HUES6 (cell line): Measurements from ENCODE around the gene SELENBP1.
"Not testable (repeated sequence)": the region's sequence is repeated elsewhere in the genome, so short reads cannot be mapped to it uniquely, and the experiment has no call there.

ENCODE experiments used
- H3K27ac ChIP-seq: 2 replicates; pipeline ENCODE4 v1.7.0; 2013; ENCODE audit warnings: low read depth, mild to moderate bottlenecking, low read length, inconsistent platforms
- H3K27me3 ChIP-seq: 2 replicates; pipeline ENCODE4 v1.6.1; 2013; ENCODE audit warnings: low read length; ENCODE audit not compliant: control insufficient read depth, insufficient read depth
- H3K36me3 ChIP-seq: 2 replicates; pipeline ENCODE4 v1.6.1; 2013; ENCODE audit warnings: low read length; ENCODE audit not compliant: control insufficient read depth, insufficient read depth
- H3K4me1 ChIP-seq: 2 replicates; pipeline ENCODE4 v1.6.1; 2013; ENCODE audit warnings: low read length; ENCODE audit not compliant: control insufficient read depth, insufficient read depth
- H3K4me3 ChIP-seq: 2 replicates; pipeline ENCODE4 v1.5.1; 2013; ENCODE audit warnings: low read depth, low read length
- H3K9ac ChIP-seq: one replicate; pipeline ENCODE4 v1.6.1; 2013; ENCODE audit warnings: mild to moderate bottlenecking, low read length
- H3K9me3 ChIP-seq: 2 replicates; pipeline ENCODE4 v1.6.1; 2013; ENCODE audit warnings: low read depth, low read length; ENCODE audit not compliant: control insufficient read depth, insufficient read depth

SELENBP1 gene

GRCh38 chr1:151356696-151357095, 15.8 kb downstream of the SELENBP1 start:
- Histone ChIP-seq H3K36me3 (no peaks in the 10 kb centered on the region), H3K9me3 (peaks cover 12% of the 10 kb centered on the region), H3K9ac (no peak overlapping the region), H3K4me1 (no peaks in the 10 kb centered on the region), H3K4me3 (no peak overlapping the region), H3K27me3 (no peaks in the 10 kb centered on the region), H3K27ac (no peak overlapping the region)

GRCh38 chr1:151352021-151352718, 20.3 kb downstream of the SELENBP1 start:
- H3K9ac ChIP-seq = no peak overlapping the region
- no peak overlapping the region for H3K4me3 ChIP-seq
- peaks cover 8% of the 10 kb centered on the region for H3K4me1 ChIP-seq
- no peak overlapping the region for H3K27ac ChIP-seq
- H3K27me3 ChIP-seq = no peaks in the 10 kb centered on the region
- peaks cover 14% of the 10 kb centered on the region for H3K9me3 ChIP-seq
- no peaks in the 10 kb centered on the region for H3K36me3 ChIP-seq

- not testable (repeated sequence) for H3K27me3 ChIP-seq, H3K4me3 ChIP-seq, H3K36me3 ChIP-seq, H3K27ac ChIP-seq, H3K9ac ChIP-seq
- Histone ChIP-seq H3K4me1 (peaks cover 15% of the 10 kb centered on the region), H3K9me3 (peaks cover 14% of the 10 kb centered on the region)
Observed at GRCh38 chr1:151350323-151350722, 22.2 kb downstream of the SELENBP1 start.

GRCh38 chr1:151347523-151348246, 24.8 kb downstream of the SELENBP1 start:
- Histone ChIP-seq H3K27ac (peak overlapping the region; percentile 12; the same call in 1 of the 2 replicates), H3K36me3 (peaks cover 30% of the 10 kb centered on the region), H3K9me3 (peaks cover 14% of the 10 kb centered on the region), H3K4me1 (peaks cover 15% of the 10 kb centered on the region), H3K4me3 (peak overlapping the region; percentile 80), H3K27me3 (no peaks in the 10 kb centered on the region), H3K9ac (peak overlapping the region; percentile 29)

- Histone ChIP-seq H3K36me3 (peaks cover 37% of the 10 kb centered on the region), H3K27ac (peak within 1 kb of the TSS; percentile 97), H3K4me1 (peaks cover 15% of the 10 kb centered on the region), H3K9me3 (peaks cover 6% of the 10 kb centered on the region), H3K4me3 (peak within 1 kb of the TSS; percentile 80), H3K9ac (peak within 1 kb of the TSS; percentile 90), H3K27me3 (no peaks in the 10 kb centered on the region)
Observed at GRCh38 chr1:151346769-151347522, 25.6 kb downstream of the SELENBP1 start, which contains the start of gene RFX5. Gene RFX5 (minus strand): TSS chr1:151347252. CDS start chr1:151346320, 932 bp downstream.

- Histone ChIP-seq H3K36me3 (peaks cover 37% of the 10 kb centered on the region), H3K9ac (peak overlapping the region; percentile 90), H3K4me3 (peak overlapping the region; percentile 80), H3K27ac (peak overlapping the region; percentile 97), H3K27me3 (no peaks in the 10 kb centered on the region), H3K4me1 (peaks cover 15% of the 10 kb centered on the region), H3K9me3 (no peaks in the 10 kb centered on the region)
Observed at GRCh38 chr1:151346082-151346768, 26.3 kb downstream of the SELENBP1 start.

- no peak overlapping the region for H3K9ac ChIP-seq
- H3K36me3 ChIP-seq = peaks cover 37% of the 10 kb centered on the region
- no peaks in the 10 kb centered on the region for H3K27me3 ChIP-seq
- no peaks in the 10 kb centered on the region for H3K9me3 ChIP-seq
- no peak overlapping the region for H3K27ac ChIP-seq
- H3K4me3 ChIP-seq = no peak overlapping the region
- peaks cover 18% of the 10 kb centered on the region for H3K4me1 ChIP-seq
Observed at GRCh38 chr1:151344291-151344690, 28.2 kb downstream of the SELENBP1 start.

GRCh38 chr1:151343587-151343986, 28.9 kb downstream of the SELENBP1 start:
- peaks cover 37% of the 10 kb centered on the region for H3K36me3 ChIP-seq
- H3K4me3 ChIP-seq = no peak overlapping the region
- no peaks in the 10 kb centered on the region for H3K9me3 ChIP-seq
- no peak overlapping the region for H3K9ac ChIP-seq
- H3K27ac ChIP-seq = no peak overlapping the region
- no peaks in the 10 kb centered on the region for H3K27me3 ChIP-seq
- peaks cover 18% of the 10 kb centered on the region for H3K4me1 ChIP-seq

GRCh38 chr1:151342569-151342968, 29.9 kb downstream of the SELENBP1 start:
- Histone ChIP-seq H3K4me3 (no peak overlapping the region), H3K27ac (no peak overlapping the region), H3K36me3 (peaks cover 37% of the 10 kb centered on the region), H3K9me3 (no peaks in the 10 kb centered on the region), H3K27me3 (no peaks in the 10 kb centered on the region), H3K4me1 (peaks cover 12% of the 10 kb centered on the region), H3K9ac (no peak overlapping the region)

GRCh38 chr1:151342021-151342420, 30.5 kb downstream of the SELENBP1 start:
- Histone ChIP-seq H3K27me3 (no peaks in the 10 kb centered on the region), H3K9me3 (no peaks in the 10 kb centered on the region), H3K9ac (no peak overlapping the region), H3K4me3 (no peak overlapping the region), H3K4me1 (peaks cover 10% of the 10 kb centered on the region; the same call in 1 of the 2 replicates), H3K27ac (no peak overlapping the region), H3K36me3 (peaks cover 37% of the 10 kb centered on the region)
